ENCODE results near the gene APBA2. TPM values are rescaled to one million over a fixed set of nuclear protein-coding genes. Genes with fewer than 3 reads are reported as not detected.

Gene APBA2
- total RNA-seq, 4 donors from 2014 or later, result 7.7 to 14.4 (median 11.6) TPM

DNA sequence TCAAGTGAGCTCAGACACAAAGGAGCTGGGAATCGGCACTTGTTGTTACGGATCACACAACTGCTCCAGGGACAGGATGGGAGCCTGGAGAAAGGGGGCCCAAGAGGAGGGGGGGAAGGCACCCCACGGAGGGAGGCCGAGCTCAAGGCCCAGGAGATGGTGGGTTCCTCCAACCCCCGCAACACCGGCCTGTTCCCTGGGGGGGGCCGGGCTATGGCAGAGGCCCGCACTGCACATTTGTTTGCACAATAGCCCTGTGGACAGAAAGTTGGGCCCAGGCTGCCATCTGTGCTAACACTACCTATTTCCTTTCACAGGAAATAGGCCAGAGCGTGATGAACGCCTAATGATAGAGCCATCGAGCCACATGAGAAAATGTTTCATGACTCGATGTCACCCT is 236.7 kb downstream of the APBA2 start:
- H3K27me3 ChIP-seq, result no peaks in the 10 kb centered on the region
- intact Hi-C loops (cut with DNase I), result no loop called here
- WGBS, 2 donors, result 69 to 82% methylated on average over 4 to 12 of the region's 12 CpGs
- no peak for DNase-seq
- H3K4me3 ChIP-seq (replicated peaks in 1 of 3), result no peak overlapping the region
- no peaks in the 10 kb centered on the region for H3K4me1 ChIP-seq
- no peaks in the 10 kb centered on the region for H3K9me3 ChIP-seq
- no peak overlapping the region for H3K27ac ChIP-seq
- TF ChIP-seq CTCF (IDR thresholded peaks at IDR 0.05) (no peak), POLR2A (IDR thresholded peaks at IDR 0.05) (no peak)
- H3K36me3 ChIP-seq, result no peaks in the 10 kb centered on the region

DNA sequence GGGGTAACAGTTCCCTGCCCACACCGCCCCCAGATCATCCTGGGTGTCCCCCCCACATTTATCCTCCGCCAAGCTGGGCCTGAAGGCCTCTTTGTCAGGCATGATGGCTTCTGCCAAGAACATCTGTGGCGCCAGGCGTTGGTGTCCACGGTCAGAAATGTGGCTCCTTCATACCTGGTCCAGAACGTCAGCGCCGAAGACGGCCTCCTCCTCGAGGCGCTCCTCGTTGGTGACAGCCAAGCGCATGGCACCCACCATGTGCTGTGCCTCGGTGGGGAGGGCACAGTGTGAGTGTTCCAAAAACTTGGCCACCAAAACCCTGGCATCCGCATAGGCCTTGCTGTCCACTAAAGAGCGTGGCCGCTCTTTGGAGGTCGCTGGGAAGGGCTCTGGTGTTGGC is 237.4 kb downstream of the APBA2 start:
- no peaks in the 10 kb centered on the region for H3K27me3 ChIP-seq
- H3K36me3 ChIP-seq, result no peaks in the 10 kb centered on the region
- DNase-seq, result no peak
- no peak overlapping the region for H3K27ac ChIP-seq
- no peaks in the 10 kb centered on the region for H3K4me1 ChIP-seq
- no peaks in the 10 kb centered on the region for H3K9me3 ChIP-seq
- WGBS, 2 donors, result 88 to 90% methylated on average over 18 of the region's 18 CpGs
- intact Hi-C loops (cut with DNase I), result no loop called here
- H3K4me3 ChIP-seq (replicated peaks in 1 of 3), result no peak overlapping the region
- TF ChIP-seq POLR2A (IDR thresholded peaks at IDR 0.05), result no peak
- no peak for TF ChIP-seq CTCF (IDR thresholded peaks at IDR 0.05)

- intact Hi-C loops (cut with DNase I), result no loop called here
- H3K9me3 ChIP-seq, result no peaks in the 10 kb centered on the region
- H3K4me1 ChIP-seq, result no peaks in the 10 kb centered on the region
- no peaks in the 10 kb centered on the region for H3K27me3 ChIP-seq
- no peak overlapping the region for H3K4me3 ChIP-seq (replicated peaks in 1 of 3)
- WGBS, 2 donors, result 95 to 98% methylated on average over 5 to 8 of the region's 9 CpGs
- TF ChIP-seq CTCF (IDR thresholded peaks at IDR 0.05), result no peak
- TF ChIP-seq POLR2A (IDR thresholded peaks at IDR 0.05), result no peak
- H3K27ac ChIP-seq, result no peak overlapping the region
- no peak for DNase-seq
- no peaks in the 10 kb centered on the region for H3K36me3 ChIP-seq
Observed at GRCh38 chr15:29123991-29124390, 238.2 kb downstream of the APBA2 start.

GRCh38 chr15:29124581-29125381 is 239.0 kb downstream of the APBA2 start:
- intact Hi-C loops (cut with DNase I), result no loop called here

More at GRCh38 chr15:29124581-29125381, 239.0 kb downstream of the APBA2 start:
- no peak for DNase-seq
- Histone ChIP-seq H3K27ac (no peak overlapping the region), H3K9me3 (no peaks in the 10 kb centered on the region), H3K36me3 (no peaks in the 10 kb centered on the region), H3K4me3 (replicated peaks in 1 of 3) (no peak overlapping the region), H3K27me3 (no peaks in the 10 kb centered on the region), H3K4me1 (no peaks in the 10 kb centered on the region)
- 82 to 84% methylated on average over 22 of the region's 22 CpGs for WGBS, 2 donors
- TF ChIP-seq POLR2A (IDR thresholded peaks at IDR 0.05), result no peak
- no peak for TF ChIP-seq CTCF (IDR thresholded peaks at IDR 0.05)
